ENCODE data around the gene DDX1.

DNA sequence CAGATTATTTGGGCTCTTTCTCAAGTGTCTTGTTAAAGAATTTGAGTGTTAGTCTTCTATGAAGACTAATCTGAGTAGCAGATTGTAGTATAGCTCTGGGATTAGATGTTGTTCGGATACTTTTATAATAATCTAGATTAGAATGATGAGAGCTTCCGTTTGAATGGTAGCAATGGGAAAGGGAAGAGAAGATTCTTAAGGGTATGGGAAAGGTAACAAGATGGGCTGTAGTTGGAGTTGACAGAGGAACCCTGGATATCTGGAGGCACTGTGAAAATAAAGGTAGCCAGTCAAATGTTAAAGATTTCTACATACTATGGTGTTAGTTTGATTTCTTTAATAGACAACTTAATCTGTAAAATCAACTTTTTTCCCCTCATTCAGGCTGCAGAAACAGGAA, 4.7 kb downstream of the DDX1 start:
- TF ChIP-seq, protein P1, sequence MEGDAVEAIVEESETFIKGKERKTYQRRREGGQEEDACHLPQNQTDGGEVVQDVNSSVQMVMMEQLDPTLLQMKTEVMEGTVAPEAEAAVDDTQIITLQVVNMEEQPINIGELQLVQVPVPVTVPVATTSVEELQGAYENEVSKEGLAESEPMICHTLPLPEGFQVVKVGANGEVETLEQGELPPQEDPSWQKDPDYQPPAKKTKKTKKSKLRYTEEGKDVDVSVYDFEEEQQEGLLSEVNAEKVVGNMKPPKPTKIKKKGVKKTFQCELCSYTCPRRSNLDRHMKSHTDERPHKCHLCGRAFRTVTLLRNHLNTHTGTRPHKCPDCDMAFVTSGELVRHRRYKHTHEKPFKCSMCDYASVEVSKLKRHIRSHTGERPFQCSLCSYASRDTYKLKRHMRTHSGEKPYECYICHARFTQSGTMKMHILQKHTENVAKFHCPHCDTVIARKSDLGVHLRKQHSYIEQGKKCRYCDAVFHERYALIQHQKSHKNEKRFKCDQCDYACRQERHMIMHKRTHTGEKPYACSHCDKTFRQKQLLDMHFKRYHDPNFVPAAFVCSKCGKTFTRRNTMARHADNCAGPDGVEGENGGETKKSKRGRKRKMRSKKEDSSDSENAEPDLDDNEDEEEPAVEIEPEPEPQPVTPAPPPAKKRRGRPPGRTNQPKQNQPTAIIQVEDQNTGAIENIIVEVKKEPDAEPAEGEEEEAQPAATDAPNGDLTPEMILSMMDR (IDR thresholded peaks at IDR 0.05; ENCODE audit: extremely low read depth in 1 of 2, insufficient read depth in 1 of 2, low read depth in 1 of 2, low read length in 2 of 2) = no peak
- TF ChIP-seq, protein P2, sequence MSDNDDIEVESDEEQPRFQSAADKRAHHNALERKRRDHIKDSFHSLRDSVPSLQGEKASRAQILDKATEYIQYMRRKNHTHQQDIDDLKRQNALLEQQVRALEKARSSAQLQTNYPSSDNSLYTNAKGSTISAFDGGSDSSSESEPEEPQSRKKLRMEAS (IDR thresholded peaks at IDR 0.05; ENCODE audit: insufficient read depth, insufficient read length) = no peak
- TF ChIP-seq JUN (IDR thresholded peaks at IDR 0.05; ENCODE audit: borderline replicate concordance, insufficient read depth, insufficient read length, low read depth) (no peak), EZH2 (IDR thresholded peaks at IDR 0.05; ENCODE audit: borderline replicate concordance, low read depth, low read length, severe bottlenecking) (no peak), MYC (IDR thresholded peaks at IDR 0.05; ENCODE audit: low read depth, low read length) (no peak), POLR2A (IDR thresholded peaks at IDR 0.05; ENCODE audit: low read depth, low read length) (no peak)

All from endothelial cell of umbilical vein (primary cell).